Tibial artery (tissue), 4 donors: Measurements from ENCODE around the gene COQ2.

Experiments used
- DNase-seq, 2 donors: peaks; one replicate each; pipeline ENCODE4 v3.0.0-alpha.2; 2019
- H3K27ac ChIP-seq, 2 donors: fragments of 200-600 bp; sonication (generic) in 1 of 2; 1 replicate in 1 of 2; 2 replicates in 1 of 2; pipeline ENCODE4 v1.5.1; 2018 to 2019; ENCODE audit warnings: mild to moderate bottlenecking in 1 of 2
- H3K27me3 ChIP-seq, 2 donors: fragments of 200-600 bp; sonication (generic) in 1 of 2; one replicate each; pipeline versions ENCODE4 v1.5.1 to v1.6.0; 2016 to 2019
- H3K36me3 ChIP-seq, 3 donors: fragments of 200-600 bp; sonication (generic) in 2 of 3; one replicate each; pipeline ENCODE4 v1.5.1; 2016 to 2019; ENCODE audit warnings: mild to moderate bottlenecking in 2 of 3
- H3K4me1 ChIP-seq, 4 donors: fragments of 200-600 bp; sonication (generic) in 2 of 4; 1 replicate in 3 of 4; 2 replicates in 1 of 4; pipeline ENCODE4 v1.5.1; 2016 to 2019
- H3K4me3 ChIP-seq, 2 donors: fragments of 200-600 bp; sonication (generic) in 1 of 2; 1 replicate in 1 of 2; 2 replicates in 1 of 2; pipeline ENCODE4 v1.5.1; 2018 to 2019; ENCODE audit warnings: mild to moderate bottlenecking in 2 of 2
- H3K9me3 ChIP-seq, 3 donors: fragments of 200-600 bp; sonication (generic) in 1 of 3; one replicate each; pipeline ENCODE4 v1.5.1; 2016 to 2019
- intact Hi-C: fragments of 100-400 bp; cut with DNase I; formaldehyde crosslinking; loops from one replicate; pipeline ENCODE4 v1.15.0; 2023; ENCODE audit warnings: low total_unique reads
- TF ChIP-seq, protein P1 (sequence below), 2 experiments: fragments of 200-600 bp in 1 of 2; fragments of 450-650 bp in 1 of 2; IDR thresholded peaks; one replicate each; pipeline ENCODE4 v1.5.1; 2017 to 2019; ENCODE audit warnings: antibody characterized with exemption in 2 of 2, mild to moderate bottlenecking in 1 of 2, moderate library complexity in 1 of 2

COQ2 gene

DNA sequence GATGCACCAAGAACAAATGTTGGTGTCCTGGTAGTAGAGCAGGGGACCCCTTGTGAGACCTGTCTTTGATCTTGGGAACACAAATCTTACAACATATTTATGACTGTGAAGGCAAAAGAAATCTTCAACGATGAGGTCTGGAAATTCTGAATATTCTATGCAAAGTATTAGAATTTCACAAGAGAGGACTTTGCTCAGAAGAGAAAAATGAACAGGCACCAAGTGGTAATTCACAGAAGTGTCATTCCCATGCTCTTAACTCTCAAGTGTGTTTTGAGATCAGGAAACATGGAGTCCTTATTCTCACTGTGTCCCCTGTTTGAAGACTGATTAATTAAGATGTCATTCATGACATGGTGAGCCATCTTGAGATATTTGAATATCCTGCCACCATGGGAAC lies 52.5 kb downstream of the COQ2 start:
- no peaks in the 10 kb centered on the region for H3K27me3 ChIP-seq
- TF ChIP-seq, protein P1, sequence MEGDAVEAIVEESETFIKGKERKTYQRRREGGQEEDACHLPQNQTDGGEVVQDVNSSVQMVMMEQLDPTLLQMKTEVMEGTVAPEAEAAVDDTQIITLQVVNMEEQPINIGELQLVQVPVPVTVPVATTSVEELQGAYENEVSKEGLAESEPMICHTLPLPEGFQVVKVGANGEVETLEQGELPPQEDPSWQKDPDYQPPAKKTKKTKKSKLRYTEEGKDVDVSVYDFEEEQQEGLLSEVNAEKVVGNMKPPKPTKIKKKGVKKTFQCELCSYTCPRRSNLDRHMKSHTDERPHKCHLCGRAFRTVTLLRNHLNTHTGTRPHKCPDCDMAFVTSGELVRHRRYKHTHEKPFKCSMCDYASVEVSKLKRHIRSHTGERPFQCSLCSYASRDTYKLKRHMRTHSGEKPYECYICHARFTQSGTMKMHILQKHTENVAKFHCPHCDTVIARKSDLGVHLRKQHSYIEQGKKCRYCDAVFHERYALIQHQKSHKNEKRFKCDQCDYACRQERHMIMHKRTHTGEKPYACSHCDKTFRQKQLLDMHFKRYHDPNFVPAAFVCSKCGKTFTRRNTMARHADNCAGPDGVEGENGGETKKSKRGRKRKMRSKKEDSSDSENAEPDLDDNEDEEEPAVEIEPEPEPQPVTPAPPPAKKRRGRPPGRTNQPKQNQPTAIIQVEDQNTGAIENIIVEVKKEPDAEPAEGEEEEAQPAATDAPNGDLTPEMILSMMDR (IDR thresholded peaks at IDR 0.05), result no peak
- H3K4me1 ChIP-seq, result no peaks in the 10 kb centered on the region
- no peaks in the 10 kb centered on the region for H3K9me3 ChIP-seq
- H3K4me3 ChIP-seq, result no peak overlapping the region
- no peak for DNase-seq
- no peaks in the 10 kb centered on the region for H3K36me3 ChIP-seq
- intact Hi-C loops, result no loop called here
- no peak overlapping the region for H3K27ac ChIP-seq

DNA sequence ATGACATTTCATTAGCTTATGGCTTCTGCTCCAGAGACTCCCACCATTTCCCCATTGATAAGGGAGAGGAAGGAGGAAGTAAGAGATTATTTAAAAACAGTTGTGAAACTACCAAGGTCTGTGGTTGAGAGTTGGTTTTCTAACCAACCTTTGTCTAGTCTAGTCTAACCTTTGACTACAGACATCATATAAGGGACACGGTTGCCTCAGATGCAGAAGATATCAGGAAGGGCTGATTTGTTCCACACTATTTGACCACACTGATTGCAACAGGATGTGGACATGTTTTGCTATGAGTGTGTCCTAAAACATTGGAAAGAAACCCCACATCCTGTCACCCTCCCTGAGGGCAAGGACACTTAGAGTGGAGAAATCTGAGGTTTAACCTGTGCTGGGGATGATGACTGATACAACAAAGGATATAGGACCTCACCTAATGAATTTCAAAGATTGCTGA lies 53.0 kb downstream of the COQ2 start:
- TF ChIP-seq, protein P1 (IDR thresholded peaks at IDR 0.05), result no peak
- no peaks in the 10 kb centered on the region for H3K9me3 ChIP-seq
- H3K36me3 ChIP-seq, result no peaks in the 10 kb centered on the region
- no peak for DNase-seq
- no peak overlapping the region for H3K4me3 ChIP-seq
- H3K27me3 ChIP-seq, result no peaks in the 10 kb centered on the region
- intact Hi-C loops, result no loop called here
- no peaks in the 10 kb centered on the region for H3K4me1 ChIP-seq
- H3K27ac ChIP-seq, result no peak overlapping the region

DNA sequence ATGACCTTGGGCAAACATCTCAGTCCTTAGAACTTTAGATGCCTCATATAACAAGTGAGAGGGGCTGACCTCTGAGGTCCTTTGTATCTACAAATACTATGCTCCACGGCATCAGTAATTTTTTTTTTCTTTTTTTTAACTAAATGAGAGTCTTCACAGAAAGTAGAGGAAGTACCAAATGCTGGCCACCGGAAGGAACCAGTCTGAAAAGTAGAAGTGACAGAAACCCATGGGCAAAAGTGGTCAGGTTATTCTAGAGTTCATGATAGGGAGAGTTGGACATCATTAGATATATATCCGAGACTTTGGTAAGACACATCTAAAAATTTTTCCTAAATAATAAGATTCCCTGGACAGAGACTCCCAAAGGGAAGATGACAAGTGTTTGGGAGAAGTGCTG lies 53.7 kb downstream of the COQ2 start:
- TF ChIP-seq, protein P1 (IDR thresholded peaks at IDR 0.05), result no peak
- no peak overlapping the region for H3K4me3 ChIP-seq
- intact Hi-C loops, result no loop called here
- no peak for DNase-seq
- H3K36me3 ChIP-seq, result no peaks in the 10 kb centered on the region
- no peak overlapping the region for H3K27ac ChIP-seq
- no peaks in the 10 kb centered on the region for H3K9me3 ChIP-seq
- H3K27me3 ChIP-seq, result no peaks in the 10 kb centered on the region
- H3K4me1 ChIP-seq, result no peaks in the 10 kb centered on the region

DNA sequence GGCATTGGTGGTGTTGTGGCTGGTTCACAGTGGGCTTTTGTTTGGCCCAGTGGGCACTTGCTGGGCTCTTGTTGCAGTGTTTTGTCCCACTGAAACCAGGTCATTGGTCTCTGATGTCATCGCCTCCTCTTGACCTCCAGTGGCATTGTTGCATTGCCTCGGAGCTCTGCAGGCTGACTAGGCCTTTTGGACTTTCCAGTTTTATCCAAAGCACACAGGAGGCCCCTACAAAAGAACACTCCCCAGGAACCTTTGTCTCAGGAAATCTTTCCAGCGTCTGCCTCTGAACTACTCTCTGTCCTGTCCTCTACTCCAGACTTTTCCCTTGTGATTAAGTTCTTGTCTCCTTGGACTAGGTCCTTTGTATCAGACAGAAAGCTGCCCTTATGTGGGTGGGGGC lies 54.8 kb downstream of the COQ2 start:
- Histone ChIP-seq H3K36me3 (no peaks in the 10 kb centered on the region), H3K4me3 (no peak overlapping the region), H3K27ac (no peak overlapping the region), H3K9me3 (no peaks in the 10 kb centered on the region), H3K27me3 (no peaks in the 10 kb centered on the region), H3K4me1 (no peaks in the 10 kb centered on the region)
- TF ChIP-seq, protein P1 (IDR thresholded peaks at IDR 0.05), result no peak
- no peak for DNase-seq
- intact Hi-C loops, result no loop called here

DNA sequence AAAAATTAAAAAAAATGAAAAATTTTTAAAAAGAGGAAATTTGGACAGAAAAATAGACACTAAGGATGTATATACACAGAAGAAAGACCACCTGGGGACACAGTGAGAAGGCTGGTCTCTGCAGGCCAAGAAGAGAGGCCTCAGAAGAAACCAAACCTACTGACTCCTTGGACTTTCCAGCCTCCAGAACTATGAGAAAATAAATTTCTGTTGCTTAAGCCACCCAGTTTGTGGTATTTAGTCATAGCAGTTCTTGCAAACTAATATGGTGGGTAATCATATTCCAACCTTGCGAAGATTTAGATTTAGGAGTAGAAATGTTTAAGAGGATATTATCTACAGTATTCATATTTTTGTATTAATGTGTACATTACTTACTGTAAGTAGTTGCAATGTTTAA lies 56.4 kb downstream of the COQ2 start:
- H3K36me3 ChIP-seq, result no peaks in the 10 kb centered on the region
- H3K27ac ChIP-seq, result no peak overlapping the region
- TF ChIP-seq, protein P1 (IDR thresholded peaks at IDR 0.05), result no peak
- H3K9me3 ChIP-seq, result no peaks in the 10 kb centered on the region
- no peak overlapping the region for H3K4me3 ChIP-seq
- no peak for DNase-seq
- no peaks in the 10 kb centered on the region for H3K4me1 ChIP-seq
- intact Hi-C loops, result no loop called here
- H3K27me3 ChIP-seq, result no peaks in the 10 kb centered on the region
